ENCODE results near the gene SLC6A17. TPM values are rescaled to one million over a fixed set of nuclear protein-coding genes. Genes with fewer than 3 reads are reported as not detected.

SLC6A17 gene
- total RNA-seq, result 0.02 TPM in 2 replicates

- intact Hi-C loops (cut with micrococcal nuclease), result loop anchor here (10.0 kb wide), 1 partner anchor 66 kb away; no protein-coding TSS in a partner anchor
Observed at GRCh38 chr1:110150330-110151174, at the start of gene SLC6A17. TSS of gene SLC6A17 (plus strand) at chr1:110150494. CDS start at chr1:110166930, 16,436 bp downstream.

- intact Hi-C loops (cut with micrococcal nuclease), result no loop called here
Observed at GRCh38 chr1:110102081-110102480, 48.2 kb upstream of the SLC6A17 start.

GRCh38 chr1:110106013-110106941 lies 44.0 kb upstream of the SLC6A17 start:
- intact Hi-C loops (cut with micrococcal nuclease), result loop anchor here (2.0 kb wide), 1 partner anchor 51 kb away; no protein-coding TSS in a partner anchor

GRCh38 chr1:110107867-110108469 lies 42.3 kb upstream of the SLC6A17 start:
- intact Hi-C loops (cut with micrococcal nuclease), result loop anchor here (2.0 kb wide), 1 partner anchor 53 kb away; no protein-coding TSS in a partner anchor

- intact Hi-C loops (cut with micrococcal nuclease), result no loop called here
Observed at GRCh38 chr1:110111081-110111480, 39.2 kb upstream of the SLC6A17 start.

GRCh38 chr1:110112143-110112542 lies 38.2 kb upstream of the SLC6A17 start, which contains the start of gene UBL4B:
TSS of gene UBL4B (plus strand) at chr1:110112443. CDS start at chr1:110112535, 92 bp downstream.
- intact Hi-C loops (cut with micrococcal nuclease), result no loop called here

- intact Hi-C loops (cut with micrococcal nuclease), result no loop called here
Observed at GRCh38 chr1:110112656-110113055, 37.6 kb upstream of the SLC6A17 start.

GRCh38 chr1:110113551-110113950 lies 36.7 kb upstream of the SLC6A17 start:
- intact Hi-C loops (cut with micrococcal nuclease), result no loop called here

GRCh38 chr1:110114173-110114572 lies 36.1 kb upstream of the SLC6A17 start:
- intact Hi-C loops (cut with micrococcal nuclease), result no loop called here

GRCh38 chr1:110114784-110115183 lies 35.5 kb upstream of the SLC6A17 start:
- intact Hi-C loops (cut with micrococcal nuclease), result no loop called here

GRCh38 chr1:110118636-110119396 lies 31.5 kb upstream of the SLC6A17 start:
- intact Hi-C loops (cut with micrococcal nuclease), result no loop called here

GRCh38 chr1:110119843-110120242 lies 30.5 kb upstream of the SLC6A17 start:
- intact Hi-C loops (cut with micrococcal nuclease), result no loop called here

- intact Hi-C loops (cut with micrococcal nuclease), result no loop called here
Observed at GRCh38 chr1:110120960-110121561, 29.2 kb upstream of the SLC6A17 start.

GRCh38 chr1:110123224-110123623 lies 27.1 kb upstream of the SLC6A17 start:
- intact Hi-C loops (cut with micrococcal nuclease), result no loop called here

GRCh38 chr1:110125810-110126209 lies 24.5 kb upstream of the SLC6A17 start:
- intact Hi-C loops (cut with micrococcal nuclease), result no loop called here

- intact Hi-C loops (cut with micrococcal nuclease), result no loop called here
Observed at GRCh38 chr1:110130113-110130591, 20.1 kb upstream of the SLC6A17 start.

- intact Hi-C loops (cut with micrococcal nuclease), result no loop called here
Observed at GRCh38 chr1:110130989-110131388, 19.3 kb upstream of the SLC6A17 start.

GRCh38 chr1:110132682-110133081 lies 17.6 kb upstream of the SLC6A17 start:
- intact Hi-C loops (cut with micrococcal nuclease), result no loop called here

- intact Hi-C loops (cut with micrococcal nuclease), result no loop called here
Observed at GRCh38 chr1:110133436-110133835, 16.9 kb upstream of the SLC6A17 start.

- intact Hi-C loops (cut with micrococcal nuclease), result no loop called here
Observed at GRCh38 chr1:110134050-110134595, 16.2 kb upstream of the SLC6A17 start.

Data from T-helper 2 cell treated with Interferon-gamma antibody and Interleukin-4, amounts not matched to agents 100 ng/mL and 5 ng/mL, for 36 hours (primary cell).